HG03354 (cell line): ENCODE data around the gene ZNF451.
"Not testable (repeated sequence)": the region's sequence is repeated elsewhere in the genome, so short reads cannot be mapped to it uniquely, and the experiment has no call there.

ENCODE experiments used
- ATAC-seq: cut with Tn5 transposase; IDR thresholded peaks from one replicate; pipeline ENCODE4 v1.9.1; 2021; ENCODE audit warnings: mild to moderate bottlenecking; ENCODE audit not compliant: unreplicated experiment, poor library complexity, severe bottlenecking

Gene ZNF451, protein sequence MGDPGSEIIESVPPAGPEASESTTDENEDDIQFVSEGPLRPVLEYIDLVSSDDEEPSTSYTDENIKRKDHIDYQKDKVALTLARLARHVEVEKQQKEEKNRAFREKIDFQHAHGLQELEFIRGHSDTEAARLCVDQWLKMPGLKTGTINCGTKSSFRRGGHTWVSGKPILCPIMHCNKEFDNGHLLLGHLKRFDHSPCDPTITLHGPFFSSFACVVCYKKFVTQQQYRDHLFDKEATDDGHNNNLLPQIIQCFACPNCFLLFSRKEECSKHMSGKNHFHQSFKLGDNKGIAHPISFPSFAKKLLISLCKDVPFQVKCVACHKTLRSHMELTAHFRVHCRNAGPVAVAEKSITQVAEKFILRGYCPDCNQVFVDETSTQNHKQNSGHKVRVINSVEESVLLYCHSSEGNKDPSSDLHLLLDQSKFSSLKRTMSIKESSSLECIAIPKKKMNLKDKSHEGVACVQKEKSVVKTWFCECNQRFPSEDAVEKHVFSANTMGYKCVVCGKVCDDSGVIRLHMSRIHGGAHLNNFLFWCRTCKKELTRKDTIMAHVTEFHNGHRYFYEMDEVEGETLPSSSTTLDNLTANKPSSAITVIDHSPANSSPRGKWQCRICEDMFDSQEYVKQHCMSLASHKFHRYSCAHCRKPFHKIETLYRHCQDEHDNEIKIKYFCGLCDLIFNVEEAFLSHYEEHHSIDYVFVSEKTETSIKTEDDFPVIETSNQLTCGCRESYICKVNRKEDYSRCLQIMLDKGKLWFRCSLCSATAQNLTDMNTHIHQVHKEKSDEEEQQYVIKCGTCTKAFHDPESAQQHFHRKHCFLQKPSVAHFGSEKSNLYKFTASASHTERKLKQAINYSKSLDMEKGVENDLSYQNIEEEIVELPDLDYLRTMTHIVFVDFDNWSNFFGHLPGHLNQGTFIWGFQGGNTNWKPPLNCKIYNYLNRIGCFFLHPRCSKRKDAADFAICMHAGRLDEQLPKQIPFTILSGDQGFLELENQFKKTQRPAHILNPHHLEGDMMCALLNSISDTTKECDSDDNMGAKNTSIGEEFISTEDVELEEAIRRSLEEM

DNA sequence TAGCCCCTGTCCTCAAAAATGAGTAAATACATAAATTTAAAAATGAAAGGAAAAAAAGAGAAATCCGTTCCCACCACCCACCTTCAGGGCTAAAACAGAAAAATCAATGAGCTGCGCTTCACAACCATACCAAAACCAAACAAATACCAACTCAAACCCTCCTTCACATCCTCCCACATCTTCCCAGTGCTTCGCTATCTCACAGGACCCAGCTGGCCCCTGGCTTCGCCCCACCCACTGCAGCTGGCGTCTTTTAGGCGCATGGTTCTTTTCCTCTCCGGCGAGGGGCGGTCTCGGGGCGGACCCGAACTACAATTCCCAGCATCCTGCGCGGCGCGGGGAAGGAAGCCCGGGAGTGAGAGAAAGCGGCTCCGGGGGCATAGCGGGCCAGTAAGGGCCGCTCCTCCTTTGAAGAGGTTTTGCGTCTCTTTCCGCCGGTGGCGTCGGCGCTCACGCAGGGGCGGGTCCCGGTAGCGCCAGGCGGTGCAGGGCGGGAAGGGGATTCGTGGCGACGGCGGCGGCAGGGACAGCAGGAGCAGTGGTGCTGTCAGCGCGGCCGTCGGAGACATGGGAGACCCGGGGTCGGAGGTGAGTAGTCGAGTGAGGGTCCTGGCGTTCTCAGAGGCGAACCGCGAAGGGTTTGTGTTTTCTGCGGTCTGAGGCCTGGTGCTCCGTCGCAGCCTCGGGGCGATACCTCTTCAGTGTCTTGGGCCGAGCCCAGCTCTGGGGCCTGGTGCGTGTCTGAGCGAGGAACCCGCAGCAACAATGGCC is at the start of gene ZNF451:
TSS of gene ZNF451 (plus strand) at position 502 of the 771 bp plus-strand sequence. CDS start at position 568, 66 bp downstream.
- ATAC-seq = peak; percentile 95

DNA sequence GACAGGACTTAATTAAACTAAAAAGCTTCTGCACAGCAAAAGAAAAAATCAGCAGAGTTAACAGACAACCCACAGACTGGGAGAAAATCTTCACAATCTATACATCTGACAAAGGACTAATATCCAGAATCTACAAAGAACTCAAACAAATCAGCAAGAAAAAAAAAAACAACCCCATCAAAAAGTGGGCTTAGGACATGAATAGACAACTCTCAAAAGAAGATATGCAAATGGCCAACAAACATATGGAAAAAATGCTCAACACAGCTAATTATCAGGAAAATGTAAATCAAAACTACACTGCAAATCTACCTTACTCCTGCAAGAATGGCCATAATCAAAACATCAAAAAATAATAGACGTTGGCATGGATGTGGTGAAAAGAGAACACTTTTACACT is 45.9 kb upstream of the ZNF451 start:
- ATAC-seq = not testable (repeated sequence)

DNA sequence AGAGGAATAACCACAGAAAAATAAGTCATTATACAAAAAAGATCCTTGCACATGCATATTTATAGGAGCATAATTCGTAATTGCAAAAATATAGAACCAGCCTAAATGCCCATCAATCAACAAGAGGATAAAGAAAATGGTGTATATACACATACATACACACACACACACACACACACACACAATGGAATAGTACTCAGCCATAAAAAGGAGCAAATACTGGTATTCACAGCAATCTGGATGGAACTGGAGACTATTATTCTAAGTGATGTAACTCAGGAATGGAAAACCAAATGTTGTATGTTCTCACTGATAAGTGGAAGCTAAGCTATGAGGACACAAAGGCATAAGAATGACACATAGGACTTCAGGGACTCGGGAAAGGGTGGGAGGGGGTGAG is 45.4 kb upstream of the ZNF451 start:
- no peak for ATAC-seq

DNA sequence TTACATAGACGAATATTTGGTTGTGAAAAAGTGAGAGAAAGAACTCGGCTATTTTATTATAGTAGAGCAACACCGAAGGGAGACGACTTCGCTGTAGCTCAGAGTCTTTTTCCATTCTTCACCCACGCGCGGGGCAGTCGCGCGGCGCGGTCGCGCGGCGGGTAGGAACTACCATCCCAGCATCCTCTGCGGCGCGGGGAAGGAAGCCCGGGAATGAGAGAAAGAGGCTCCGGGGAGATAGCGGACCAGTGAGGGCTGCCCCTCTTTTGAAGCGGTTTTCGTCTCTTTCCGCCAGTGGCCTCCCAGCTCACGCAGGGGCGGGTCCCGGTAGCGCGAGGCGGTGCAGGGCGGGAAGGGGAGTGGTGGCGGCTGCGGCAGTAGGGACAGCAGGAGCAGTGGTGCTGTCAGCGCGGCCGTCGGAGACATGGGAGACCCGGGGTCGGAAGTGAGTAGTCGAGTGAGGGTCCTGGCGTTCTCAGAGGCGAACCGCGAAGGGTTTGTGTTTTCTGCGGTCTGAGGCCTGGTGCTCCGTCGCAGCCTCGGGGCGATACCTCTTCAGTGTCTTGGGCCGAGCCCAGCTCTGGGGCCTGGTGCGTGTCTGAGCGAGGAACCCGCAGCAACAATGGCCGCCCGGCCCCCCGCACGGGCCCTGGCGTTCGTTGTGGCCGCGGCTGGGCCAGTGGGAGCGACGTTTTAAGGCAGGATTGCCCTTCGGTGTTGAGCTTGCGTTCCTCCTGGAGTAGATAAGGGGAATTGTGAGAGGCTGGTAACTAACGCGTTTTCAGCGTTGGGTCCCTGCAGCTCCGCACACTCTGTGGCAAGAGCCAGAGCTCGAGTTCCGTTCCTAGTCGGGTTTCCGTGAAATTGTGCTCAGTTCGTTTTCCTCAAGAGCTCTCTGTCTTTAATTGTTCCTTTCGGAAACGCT is 43.4 kb upstream of the ZNF451 start, which contains the start of gene KIAA1586:
TSS of gene KIAA1586 (plus strand) at position 362 of the 925 bp plus-strand sequence. CDS start at position 425, 63 bp downstream.
- peak; percentile 91 for ATAC-seq

DNA sequence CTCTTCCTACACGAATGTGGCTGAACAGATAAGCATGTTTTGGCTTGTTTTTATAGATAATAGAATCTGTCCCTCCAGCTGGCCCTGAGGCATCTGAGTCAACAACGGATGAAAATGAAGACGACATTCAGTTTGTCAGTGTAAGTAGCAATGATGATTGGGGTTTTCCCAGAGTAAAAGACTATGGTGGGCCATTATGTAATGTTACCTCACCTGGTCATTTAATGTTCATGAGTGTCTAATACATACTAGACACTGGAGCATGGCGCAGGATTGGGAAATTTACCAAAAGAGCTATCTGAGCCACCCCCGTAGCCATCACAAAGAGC is 42.8 kb upstream of the ZNF451 start:
- peak; percentile 43 for ATAC-seq

DNA sequence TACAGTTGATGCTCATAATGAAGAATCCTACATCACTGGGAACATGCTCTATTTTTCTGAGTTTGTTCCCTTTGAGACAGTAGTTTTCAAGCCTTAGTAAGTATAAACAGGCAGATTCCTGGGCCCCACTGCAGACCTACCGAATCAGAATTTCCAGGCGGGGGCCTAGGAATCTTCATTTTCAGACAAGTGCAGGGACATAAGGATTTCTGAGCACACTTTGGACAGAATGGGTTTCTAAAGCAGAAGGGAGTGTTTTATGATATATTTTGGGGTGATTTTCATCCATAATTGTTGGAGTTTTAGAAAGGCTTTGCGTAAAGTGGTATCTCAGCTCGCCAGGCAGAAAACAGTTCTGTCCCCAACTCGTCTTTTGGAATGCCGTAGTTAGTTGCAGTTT is 42.1 kb upstream of the ZNF451 start:
- not testable (repeated sequence) for ATAC-seq

DNA sequence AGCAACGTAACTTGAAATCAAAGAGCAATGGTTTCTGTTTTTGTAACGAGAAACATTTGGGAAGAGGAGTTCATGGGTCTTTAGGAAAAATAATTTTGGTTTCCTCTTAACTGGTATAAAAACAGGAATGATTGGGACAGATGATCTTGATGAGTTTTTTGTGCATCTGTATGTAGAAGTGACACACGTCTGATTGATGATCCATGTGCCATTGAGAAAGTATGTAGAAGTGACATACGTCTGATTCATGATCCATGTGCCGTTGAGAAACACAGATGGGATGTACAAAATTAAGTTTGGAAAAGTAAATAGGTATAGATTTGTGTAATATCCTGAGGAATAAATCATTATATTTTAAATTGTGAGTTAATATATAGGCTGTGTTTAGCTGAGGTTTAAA is 41.4 kb upstream of the ZNF451 start:
- no peak for ATAC-seq

DNA sequence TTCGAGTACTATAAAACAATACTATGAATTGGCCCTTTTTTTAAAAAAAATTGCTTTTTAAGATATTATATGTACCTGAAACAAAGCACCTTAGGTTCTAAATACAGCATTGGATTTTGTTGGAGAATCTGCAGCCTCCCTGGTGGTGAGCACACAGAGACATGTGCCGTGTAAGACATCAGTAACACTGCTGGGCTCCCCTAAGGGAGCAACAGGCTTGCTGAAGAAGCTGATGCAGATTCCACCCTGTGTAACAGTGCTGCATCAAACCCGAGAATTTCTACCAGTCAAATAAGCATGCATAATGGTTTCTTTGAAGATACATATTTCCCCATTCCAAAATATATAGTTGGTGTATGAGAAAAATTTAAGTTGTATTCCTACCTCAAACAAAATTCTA is 26.1 kb upstream of the ZNF451 start:
- ATAC-seq = no peak

DNA sequence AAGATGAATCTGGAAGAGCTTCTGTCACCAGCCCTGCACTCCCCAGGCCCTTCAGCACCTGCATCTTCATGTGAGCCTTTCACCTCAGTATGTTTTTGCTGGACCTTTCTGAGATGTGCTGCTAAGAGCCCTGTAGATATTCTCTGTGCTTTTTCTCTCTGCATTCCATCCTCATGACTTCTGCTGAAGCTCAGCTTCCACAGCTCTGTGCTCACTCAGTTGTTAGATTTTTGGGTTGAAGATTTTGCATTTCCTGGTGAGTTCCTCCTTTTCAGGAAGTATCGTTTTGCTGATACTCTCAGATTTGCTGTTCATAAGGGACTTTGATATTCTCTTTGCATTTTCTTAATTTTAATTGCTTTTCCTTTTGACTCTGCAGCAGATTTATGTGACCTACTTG is 25.2 kb upstream of the ZNF451 start:
- ATAC-seq = no peak

DNA sequence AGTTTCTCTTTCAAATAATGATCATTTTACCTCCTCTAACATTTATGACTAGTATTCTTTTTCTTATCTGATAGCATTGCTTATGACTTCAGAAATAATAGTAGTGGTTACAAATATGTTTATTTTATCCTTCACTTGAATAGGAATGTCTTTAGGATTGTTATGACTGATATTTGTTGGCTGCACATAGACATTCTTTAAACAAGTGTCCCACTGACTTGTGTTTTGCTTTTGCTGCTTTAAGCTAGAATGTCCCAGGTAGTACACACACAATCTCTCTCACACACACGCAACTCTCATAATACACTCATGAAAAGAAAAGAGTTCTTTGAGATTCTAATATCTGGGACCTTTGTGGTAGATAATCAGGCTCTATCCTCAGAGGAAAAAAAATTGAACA is 21.9 kb upstream of the ZNF451 start:
- ATAC-seq = no peak

DNA sequence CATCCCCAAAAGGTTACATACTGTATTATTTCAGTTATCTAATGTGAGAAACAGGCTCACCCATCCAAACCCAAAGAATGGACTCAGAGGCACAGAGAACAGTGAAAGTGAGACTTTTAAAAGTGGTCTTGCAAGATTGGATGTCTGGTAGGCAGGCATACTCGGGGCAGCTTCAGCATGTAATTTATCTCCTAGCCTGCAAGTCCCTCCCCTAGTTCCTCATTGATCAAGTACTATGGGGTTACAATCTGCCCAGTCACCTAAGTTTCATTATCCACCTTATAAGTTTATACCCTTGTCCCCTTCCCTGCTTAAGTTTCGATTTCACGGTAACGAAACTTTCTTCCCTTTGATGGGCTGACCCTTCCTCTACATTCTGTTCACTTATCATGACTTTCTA is 20.8 kb upstream of the ZNF451 start:
- no peak for ATAC-seq

DNA sequence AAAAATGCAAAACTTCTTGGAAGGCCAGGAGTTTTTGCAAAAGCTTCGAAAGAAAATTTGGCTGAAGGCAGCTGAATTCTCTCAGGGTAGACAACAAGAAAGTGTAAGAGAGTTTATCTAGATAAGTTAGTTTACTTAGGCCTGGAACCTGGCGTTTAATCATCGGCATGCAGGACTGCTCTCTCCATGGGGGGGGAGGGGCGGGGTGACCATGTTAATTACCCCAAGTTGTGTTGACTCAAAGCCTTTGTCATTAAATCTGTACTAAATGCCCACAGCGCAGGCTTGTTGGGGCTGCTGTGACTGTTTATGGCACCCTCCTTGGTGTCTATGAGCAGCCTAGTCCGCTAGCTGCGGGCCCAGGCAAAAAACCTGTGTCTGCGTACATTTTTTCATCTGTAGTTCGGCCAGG is 20.1 kb upstream of the ZNF451 start:
- ATAC-seq = no peak

DNA sequence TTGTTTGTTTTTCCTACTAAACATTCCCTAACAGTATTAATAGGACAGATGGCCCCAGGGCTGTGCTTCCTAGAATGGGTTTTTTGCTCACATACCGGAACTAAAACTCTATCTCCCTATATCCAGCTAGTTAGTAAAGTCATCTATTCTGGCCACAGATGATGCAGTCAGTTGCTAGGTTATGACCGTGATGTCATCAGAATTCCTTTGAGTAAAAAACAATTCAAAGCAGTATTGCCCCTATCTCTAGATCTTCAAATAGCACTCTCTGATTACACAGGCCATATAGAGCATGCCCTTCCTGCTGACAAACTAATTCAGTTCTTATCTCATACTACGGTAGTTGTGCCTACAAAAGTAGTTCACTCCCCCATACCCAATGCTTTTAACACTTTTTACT is 17.9 kb upstream of the ZNF451 start:
- ATAC-seq = no peak

DNA sequence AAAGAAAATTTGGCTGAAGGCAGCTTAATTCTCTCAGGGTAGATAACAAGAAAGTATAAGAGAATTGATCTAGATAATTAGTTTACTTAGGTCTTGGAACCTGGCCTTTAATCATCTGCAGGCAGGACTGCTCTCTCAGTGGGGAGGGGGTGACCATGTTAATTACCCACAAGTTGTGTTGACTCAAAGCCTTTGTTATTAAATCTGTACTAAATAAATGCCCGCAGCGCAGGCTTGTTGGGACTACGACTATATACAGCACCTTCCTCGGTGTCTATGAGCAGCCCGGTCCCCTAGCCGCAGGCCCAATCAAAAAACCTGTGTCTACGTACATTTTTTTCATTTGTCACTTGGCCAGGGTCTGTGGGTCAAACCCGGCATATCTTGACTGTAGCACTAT is 15.6 kb upstream of the ZNF451 start:
- no peak for ATAC-seq

DNA sequence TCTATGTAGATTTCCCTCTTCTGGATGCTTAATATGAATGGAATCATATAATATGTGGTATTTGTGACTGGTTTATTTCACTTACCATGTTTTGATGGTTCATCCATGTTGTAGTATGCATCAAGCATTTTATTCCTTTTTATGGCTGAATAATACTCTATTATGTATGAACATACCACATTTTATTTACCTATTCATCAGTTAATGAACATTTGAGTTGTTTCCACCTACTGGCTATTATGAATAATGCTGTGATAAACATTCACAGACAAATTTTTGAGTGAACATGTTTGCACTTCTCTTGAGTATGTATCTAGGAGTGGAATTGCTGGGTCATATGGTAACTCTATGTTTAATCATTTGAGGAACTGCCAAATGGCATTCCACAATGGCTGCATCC is 14.9 kb upstream of the ZNF451 start:
- ATAC-seq = no peak

DNA sequence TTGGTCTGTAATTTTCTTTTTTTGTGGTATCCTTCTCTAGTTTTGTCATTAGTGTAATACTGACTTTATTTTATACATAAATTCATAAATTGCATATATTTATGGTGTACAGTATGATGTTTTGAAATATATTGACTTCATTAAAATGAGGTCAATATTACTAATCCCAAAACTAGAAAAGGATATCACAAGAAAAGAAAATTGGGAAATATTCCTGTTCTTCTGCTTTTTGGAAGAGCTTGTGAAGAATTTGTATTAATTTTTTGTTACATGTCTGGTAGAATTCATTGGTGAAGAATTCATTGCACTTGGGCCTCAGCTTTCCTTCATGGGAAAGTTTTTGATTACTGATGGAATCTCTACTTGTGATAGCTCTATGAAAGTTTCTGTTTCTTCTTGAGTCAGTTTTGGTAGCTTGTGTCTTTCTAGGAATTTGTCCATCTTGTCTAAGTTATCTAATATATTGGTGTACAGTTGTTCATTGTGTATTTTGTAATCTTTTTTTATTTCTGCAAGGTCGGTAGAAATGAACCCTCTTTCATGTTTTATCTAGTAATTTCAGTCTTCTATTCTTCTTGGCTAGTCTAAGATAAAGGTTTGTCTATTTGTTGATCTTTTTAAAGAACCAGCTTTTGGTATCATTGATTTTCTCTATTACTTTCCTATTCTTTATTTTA is 11.3 kb upstream of the ZNF451 start:
- ATAC-seq = no peak

DNA sequence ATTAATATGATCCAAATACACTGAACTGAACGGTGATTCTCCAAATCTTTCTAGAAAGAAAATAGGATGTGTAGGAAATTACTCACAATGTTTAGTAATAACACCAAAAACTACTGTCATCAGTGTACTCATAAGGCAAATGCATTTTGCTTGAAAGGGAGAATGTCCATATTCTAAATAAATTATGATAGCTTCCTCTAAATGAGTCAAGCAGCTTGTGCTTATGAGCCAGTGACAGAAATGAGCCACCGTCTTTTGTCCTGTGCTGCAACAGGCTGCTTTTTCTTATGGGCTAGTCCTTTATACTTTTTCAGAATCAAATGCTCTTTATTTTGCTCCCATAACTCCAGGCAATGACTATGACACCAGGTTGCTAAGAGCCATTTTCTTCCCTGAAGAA is 4.5 kb upstream of the ZNF451 start:
- ATAC-seq = no peak

DNA sequence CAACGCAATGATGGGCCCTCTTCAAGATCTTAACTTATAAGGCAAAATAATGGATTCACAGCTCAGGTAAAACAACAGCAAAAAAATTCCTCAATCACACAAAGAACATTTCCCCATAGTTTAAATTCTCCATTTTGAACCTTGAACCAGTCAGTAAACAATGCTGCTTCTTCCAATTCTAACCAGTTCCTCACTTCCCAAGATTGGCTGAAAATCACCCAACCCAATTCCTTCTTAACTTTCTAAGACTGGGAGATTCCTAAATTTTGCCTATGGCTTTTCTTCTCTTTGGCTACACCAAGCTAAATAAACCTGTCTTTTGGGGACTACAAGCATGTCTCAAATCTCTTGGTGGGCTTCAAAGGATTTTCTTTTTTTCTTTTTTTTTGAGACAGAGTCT is 3.1 kb upstream of the ZNF451 start:
- ATAC-seq = no peak
